ENCODE measurements around the gene LCT. TPM values are rescaled to one million over a fixed set of nuclear protein-coding genes. Genes with fewer than 3 reads are reported as not detected.

Gene LCT
- polyA plus RNA-seq, 3 donors = not detected

DNA sequence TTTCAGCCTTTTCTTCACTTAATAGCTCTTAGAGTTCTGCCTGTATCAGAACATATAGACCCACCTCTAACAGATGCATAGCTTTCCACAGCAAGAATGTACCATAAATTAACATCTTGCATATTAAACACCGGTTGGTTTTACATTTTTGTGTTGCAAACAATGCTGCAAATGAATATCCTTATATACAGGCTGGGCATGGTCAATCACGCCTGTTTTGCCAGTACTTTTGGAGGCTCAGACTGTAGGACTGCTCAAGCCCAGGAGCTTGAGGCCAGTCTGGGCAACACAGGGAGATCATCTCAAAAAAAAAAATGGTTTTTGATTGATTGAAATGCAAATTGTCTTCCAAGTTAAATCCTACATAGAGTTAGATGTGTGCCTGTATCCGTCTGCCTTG, 1.5 kb upstream of the LCT start:
- H3K27ac Mint-ChIP-seq = no peak overlapping the region
- intact Hi-C loops (cut with micrococcal nuclease) = no loop called here
- no peaks in the 10 kb centered on the region for H3K27me3 ChIP-seq (ENCODE audit: control insufficient read depth in 2 of 2, insufficient read depth in 2 of 2, low read length in 2 of 2)
- peaks cover 0 to 9% of the 10 kb centered on the region in 2 donors for H3K4me1 ChIP-seq (ENCODE audit: control insufficient read depth in 1 of 2, insufficient read depth in 2 of 2, low read length in 2 of 2)
- H3K9ac ChIP-seq (ENCODE audit: insufficient read depth, low read length, poor library complexity, severe bottlenecking) = no peak overlapping the region
- no peak overlapping the region for H3K4me3 Mint-ChIP-seq
- H3K4me2 ChIP-seq (replicated peaks; ENCODE audit: extremely low read depth, low read length, poor library complexity, severe bottlenecking) = no peak overlapping the region
- no peaks in the 10 kb centered on the region for H3K79me2 ChIP-seq (ENCODE audit: insufficient read depth, low read length)
- H2AFZ ChIP-seq (ENCODE audit: insufficient read depth, low read depth, low read length, poor library complexity, severe bottlenecking) = no peak overlapping the region
- H3K4me3 ChIP-seq (replicated peaks in 1 of 3; ENCODE audit: low read depth in 2 of 3, low read length in 3 of 3) = no peak overlapping the region
- no peaks in the 10 kb centered on the region for H3K9me3 Mint-ChIP-seq
- H3K36me3 Mint-ChIP-seq = peaks cover 13 to 22% of the 10 kb centered on the region in 2 donors
- no peak overlapping the region for H3K27ac ChIP-seq (ENCODE audit: low read depth in 1 of 2, low read length in 2 of 2)
- no peaks in the 10 kb centered on the region for H4K20me1 ChIP-seq (ENCODE audit: insufficient read depth, low read length)
- 83% methylated on average over 2 of the region's 3 CpGs for WGBS (ENCODE audit: insufficient coverage)
- DNase-seq = no peak
- H3K9me3 ChIP-seq (replicated peaks in 1 of 2; ENCODE audit: control insufficient read depth in 1 of 2, insufficient read depth in 1 of 2, low read length in 2 of 2) = no peaks in the 10 kb centered on the region
- peaks cover 6 to 17% of the 10 kb centered on the region in 2 donors for H3K36me3 ChIP-seq (replicated peaks in 1 of 2; ENCODE audit: control insufficient read depth in 1 of 2, insufficient read depth in 2 of 2, low read length in 2 of 2)
- H3K27me3 Mint-ChIP-seq (ENCODE audit: low read depth in 3 of 3) = no peaks in the 10 kb centered on the region
- TF ChIP-seq, protein P1, sequence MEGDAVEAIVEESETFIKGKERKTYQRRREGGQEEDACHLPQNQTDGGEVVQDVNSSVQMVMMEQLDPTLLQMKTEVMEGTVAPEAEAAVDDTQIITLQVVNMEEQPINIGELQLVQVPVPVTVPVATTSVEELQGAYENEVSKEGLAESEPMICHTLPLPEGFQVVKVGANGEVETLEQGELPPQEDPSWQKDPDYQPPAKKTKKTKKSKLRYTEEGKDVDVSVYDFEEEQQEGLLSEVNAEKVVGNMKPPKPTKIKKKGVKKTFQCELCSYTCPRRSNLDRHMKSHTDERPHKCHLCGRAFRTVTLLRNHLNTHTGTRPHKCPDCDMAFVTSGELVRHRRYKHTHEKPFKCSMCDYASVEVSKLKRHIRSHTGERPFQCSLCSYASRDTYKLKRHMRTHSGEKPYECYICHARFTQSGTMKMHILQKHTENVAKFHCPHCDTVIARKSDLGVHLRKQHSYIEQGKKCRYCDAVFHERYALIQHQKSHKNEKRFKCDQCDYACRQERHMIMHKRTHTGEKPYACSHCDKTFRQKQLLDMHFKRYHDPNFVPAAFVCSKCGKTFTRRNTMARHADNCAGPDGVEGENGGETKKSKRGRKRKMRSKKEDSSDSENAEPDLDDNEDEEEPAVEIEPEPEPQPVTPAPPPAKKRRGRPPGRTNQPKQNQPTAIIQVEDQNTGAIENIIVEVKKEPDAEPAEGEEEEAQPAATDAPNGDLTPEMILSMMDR (IDR thresholded peaks at IDR 0.05) = no peak
- H3K4me1 Mint-ChIP-seq = peaks cover 10% of the 10 kb centered on the region

DNA sequence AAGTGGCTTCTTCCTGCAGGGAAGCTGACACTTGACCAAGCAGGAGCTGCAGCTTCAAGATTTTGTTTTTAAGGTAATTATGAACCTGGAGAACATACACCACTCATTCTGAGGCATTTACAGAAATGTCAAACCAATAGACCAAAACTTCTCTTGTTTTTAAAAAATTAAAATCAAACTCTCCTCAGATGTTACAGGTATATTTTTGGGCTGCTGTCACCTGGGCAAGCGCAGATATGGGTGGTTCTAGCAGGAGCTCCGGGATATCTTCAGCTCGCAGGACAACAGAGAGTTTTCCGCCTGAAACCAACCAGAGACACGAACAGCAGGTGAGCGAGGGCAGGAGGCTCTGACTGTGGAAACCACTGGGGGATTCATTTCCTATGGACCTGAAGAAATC, 4.1 kb downstream of the LCT start:
- no peak overlapping the region for H3K27ac ChIP-seq (ENCODE audit: low read depth in 1 of 2, low read length in 2 of 2)
- H3K9ac ChIP-seq (ENCODE audit: insufficient read depth, low read length, poor library complexity, severe bottlenecking) = no peak overlapping the region
- no peak overlapping the region for H3K4me3 ChIP-seq (replicated peaks in 1 of 3; ENCODE audit: low read depth in 2 of 3, low read length in 3 of 3)
- Mint-ChIP-seq H3K4me1 (peaks cover 2% of the 10 kb centered on the region), H3K9me3 (no peaks in the 10 kb centered on the region), H3K27me3 (ENCODE audit: low read depth in 3 of 3) (peaks cover 0 to 3% (median 0%) of the 10 kb centered on the region in 3 donors), H3K27ac (peak overlapping the region in 2 of 7 donors; percentile 63 to 70), H3K4me3 (no peak overlapping the region), H3K36me3 (peaks cover 2 to 6% of the 10 kb centered on the region in 2 donors)
- no peaks in the 10 kb centered on the region for H4K20me1 ChIP-seq (ENCODE audit: insufficient read depth, low read length)
- DNase-seq = no peak
- H2AFZ ChIP-seq (ENCODE audit: insufficient read depth, low read depth, low read length, poor library complexity, severe bottlenecking) = no peak overlapping the region
- TF ChIP-seq, protein P1 (IDR thresholded peaks at IDR 0.05) = no peak
- no peaks in the 10 kb centered on the region for H3K9me3 ChIP-seq (replicated peaks in 1 of 2; ENCODE audit: control insufficient read depth in 1 of 2, insufficient read depth in 1 of 2, low read length in 2 of 2)
- H3K4me2 ChIP-seq (replicated peaks; ENCODE audit: extremely low read depth, low read length, poor library complexity, severe bottlenecking) = no peak overlapping the region
- WGBS (ENCODE audit: insufficient coverage) = 100% methylated on average over 4 of the region's 6 CpGs
- H3K79me2 ChIP-seq (ENCODE audit: insufficient read depth, low read length) = no peaks in the 10 kb centered on the region
- H3K4me1 ChIP-seq (ENCODE audit: control insufficient read depth in 1 of 2, insufficient read depth in 2 of 2, low read length in 2 of 2) = no peaks in the 10 kb centered on the region
- no peaks in the 10 kb centered on the region for H3K36me3 ChIP-seq (replicated peaks in 1 of 2; ENCODE audit: control insufficient read depth in 1 of 2, insufficient read depth in 2 of 2, low read length in 2 of 2)
- H3K27me3 ChIP-seq (ENCODE audit: control insufficient read depth in 2 of 2, insufficient read depth in 2 of 2, low read length in 2 of 2) = no peaks in the 10 kb centered on the region
- intact Hi-C loops (cut with micrococcal nuclease) = no loop called here

Data from CD14-positive monocyte (primary cell).